GM12873 (cell line): ENCODE data around the gene TBC1D5.

Source experiments
- TF ChIP-seq, protein P1 (sequence below): IDR thresholded peaks from 2 replicates; pipeline ENCODE4 v1.5.1; 2012; ENCODE audit warnings: low read depth, mild to moderate bottlenecking, moderate library complexity, low read length, control low read depth; ENCODE audit not compliant: insufficient read depth; ENCODE audit errors: missing control alignments

TBC1D5 gene

DNA sequence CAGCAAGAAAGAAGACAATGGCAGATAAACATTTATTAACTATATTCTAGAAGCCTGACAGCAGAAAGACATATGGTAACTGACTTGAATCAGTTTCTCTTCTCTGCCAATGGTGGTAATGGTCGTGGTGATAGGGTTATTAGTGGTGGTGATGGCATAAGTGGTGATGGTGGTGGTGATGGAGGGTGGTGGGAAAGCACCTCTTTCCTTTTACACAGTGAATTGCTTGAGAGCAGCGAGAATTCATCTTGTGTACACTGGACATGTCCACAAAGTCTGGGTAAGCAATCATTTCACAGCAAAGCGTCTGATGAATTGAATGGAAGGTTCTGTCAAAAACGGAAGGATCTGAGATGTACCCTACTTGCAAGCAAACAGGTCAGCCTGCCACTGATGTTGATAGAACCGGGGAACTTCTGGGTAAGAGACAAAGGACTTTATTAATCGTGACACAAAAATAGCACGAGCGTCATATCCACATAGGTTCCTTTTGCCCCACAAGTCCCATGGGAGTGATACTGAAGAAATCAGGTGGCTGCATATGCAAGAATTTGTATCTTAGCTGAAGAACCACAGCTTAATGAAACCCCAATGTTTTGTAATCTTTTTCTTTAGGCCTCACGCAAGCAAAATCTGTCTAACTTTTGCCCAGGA, 23.5 kb upstream of the TBC1D5 start:
- TF ChIP-seq, protein P1, sequence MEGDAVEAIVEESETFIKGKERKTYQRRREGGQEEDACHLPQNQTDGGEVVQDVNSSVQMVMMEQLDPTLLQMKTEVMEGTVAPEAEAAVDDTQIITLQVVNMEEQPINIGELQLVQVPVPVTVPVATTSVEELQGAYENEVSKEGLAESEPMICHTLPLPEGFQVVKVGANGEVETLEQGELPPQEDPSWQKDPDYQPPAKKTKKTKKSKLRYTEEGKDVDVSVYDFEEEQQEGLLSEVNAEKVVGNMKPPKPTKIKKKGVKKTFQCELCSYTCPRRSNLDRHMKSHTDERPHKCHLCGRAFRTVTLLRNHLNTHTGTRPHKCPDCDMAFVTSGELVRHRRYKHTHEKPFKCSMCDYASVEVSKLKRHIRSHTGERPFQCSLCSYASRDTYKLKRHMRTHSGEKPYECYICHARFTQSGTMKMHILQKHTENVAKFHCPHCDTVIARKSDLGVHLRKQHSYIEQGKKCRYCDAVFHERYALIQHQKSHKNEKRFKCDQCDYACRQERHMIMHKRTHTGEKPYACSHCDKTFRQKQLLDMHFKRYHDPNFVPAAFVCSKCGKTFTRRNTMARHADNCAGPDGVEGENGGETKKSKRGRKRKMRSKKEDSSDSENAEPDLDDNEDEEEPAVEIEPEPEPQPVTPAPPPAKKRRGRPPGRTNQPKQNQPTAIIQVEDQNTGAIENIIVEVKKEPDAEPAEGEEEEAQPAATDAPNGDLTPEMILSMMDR: no peak

DNA sequence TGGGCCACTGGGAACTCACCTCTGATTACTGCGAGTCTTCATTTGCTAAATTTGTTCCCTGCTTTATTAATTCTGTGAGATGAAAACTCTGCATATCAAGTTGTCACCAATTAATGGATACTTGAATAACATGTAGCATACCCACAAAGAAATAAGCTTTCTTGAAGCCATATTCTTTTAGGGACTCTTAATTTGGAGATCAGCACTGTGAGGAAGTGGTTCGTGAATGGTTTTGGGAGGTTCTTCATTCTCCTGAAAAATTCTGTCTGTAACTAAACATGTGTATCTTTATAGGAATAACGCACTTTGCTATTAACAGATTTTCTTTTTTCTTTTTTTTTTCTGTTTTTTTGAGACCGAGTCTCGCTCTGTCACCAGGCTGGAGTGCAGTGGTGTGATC, 19.1 kb upstream of the TBC1D5 start:
- TF ChIP-seq, protein P1: no peak

DNA sequence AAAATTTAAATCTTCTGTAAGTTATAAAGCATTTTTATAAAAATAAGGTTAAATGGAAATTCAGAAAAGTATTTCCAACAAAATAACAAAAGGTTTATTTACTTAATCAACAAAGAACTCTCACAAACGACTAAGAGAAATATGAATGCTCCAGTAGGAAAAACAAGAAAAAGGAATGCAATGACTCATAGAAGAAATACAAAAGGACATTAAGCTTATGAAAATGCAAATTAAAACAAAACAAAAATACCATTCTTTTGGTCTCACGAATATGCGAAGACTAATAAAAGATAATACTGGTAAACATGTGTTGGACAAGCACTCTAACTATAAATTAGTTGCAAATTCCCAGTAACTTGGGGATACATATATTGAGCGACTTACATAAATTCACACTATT, 17.5 kb upstream of the TBC1D5 start:
- TF ChIP-seq, protein P1: no peak

DNA sequence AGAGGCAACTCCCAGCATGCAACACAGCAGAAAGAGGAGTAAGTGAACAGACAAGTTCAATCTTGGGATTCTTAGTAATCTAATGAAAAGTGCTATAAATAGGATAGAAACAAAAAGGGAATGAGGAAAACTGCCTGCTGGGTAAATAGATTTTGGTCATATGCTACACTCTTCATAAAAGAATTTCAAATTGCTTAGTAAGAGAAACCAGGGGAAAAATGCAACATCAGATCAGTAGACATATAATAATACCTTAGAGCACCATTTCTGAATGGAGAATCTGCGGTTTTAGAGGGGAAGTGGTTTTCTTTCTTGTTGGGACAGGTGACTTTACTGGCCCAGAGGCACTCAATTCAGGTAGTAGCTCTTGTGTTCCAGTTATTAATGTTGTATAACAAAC, 13.4 kb upstream of the TBC1D5 start:
- TF ChIP-seq, protein P1: no peak

DNA sequence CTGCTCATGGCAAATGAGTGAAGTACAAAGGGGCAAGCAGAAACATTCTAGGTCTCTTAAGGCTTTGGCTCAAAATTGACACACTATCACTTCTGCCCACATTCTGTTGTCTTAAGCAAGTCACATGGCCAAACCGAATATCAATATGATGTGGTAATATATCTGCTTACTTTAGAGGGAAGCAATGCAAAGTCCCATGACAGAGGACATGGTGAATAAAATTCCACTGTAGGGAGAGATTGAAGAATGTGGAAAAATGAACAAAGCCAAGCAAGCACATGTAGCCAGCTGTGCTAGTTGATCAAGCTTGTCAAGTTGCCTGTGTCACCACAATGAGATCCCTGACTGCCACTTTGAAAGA, 11.2 kb upstream of the TBC1D5 start:
- TF ChIP-seq, protein P1: no peak

DNA sequence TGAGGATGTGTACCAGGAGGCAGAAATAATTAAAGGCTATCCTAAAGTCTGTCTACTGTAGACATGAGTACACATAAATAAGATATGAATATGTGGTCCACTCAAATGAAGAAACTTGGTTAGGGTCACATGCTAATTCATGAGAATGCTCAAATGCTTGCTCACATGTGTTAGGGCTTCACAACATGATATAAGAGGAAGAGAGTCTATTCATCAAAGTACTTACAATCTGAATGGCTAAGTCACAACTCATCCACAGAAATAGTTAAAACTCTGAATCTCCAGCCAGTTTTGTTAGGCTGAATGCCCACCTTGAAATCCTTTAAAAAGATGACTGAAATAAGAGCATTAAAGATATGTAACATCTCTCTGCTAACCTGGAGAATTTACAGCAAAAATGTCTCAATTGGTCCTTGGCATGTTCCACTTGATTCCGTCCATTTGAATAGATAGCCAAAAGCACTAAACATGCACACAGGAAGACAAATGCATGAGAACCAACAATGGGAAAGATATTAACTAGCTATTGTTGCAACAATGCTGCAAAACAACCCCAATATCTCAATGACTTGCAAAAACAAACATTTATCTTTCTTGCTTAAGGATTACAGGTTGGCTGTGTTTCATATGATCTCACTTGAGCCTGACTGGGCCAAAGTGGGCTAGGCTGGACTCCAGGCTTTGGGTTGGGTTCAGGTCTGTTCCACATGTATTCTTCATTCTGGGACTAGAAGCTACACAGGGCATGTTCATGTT, 10.6 kb upstream of the TBC1D5 start:
- TF ChIP-seq, protein P1: no peak

DNA sequence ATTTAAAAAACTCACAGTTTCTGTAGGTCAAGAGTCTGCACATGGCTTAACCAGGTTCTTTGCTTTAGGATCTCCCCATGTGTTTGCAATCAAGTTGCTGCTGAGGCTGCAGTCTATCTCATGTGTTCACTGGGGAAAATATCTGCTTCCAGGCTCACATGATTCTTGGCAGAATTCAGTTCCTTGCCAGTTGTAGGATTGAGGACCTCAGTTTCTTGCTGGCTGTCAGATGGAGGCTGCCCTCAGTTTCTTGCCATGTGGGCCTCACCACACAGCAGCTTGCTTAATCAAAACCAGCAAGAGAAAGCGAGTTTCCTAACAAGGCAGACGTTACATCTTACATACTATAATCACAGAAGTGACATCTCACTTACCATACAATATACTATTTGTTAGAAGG, 10.0 kb upstream of the TBC1D5 start:
- TF ChIP-seq, protein P1: no peak
